Neural progenitor cell (in vitro differentiated cells): ENCODE measurements around the gene RAPGEF4. TPM values are rescaled to one million over a fixed set of nuclear protein-coding genes. Genes with fewer than 3 reads are reported as not detected.
A peak's percentile ranks its signal among the peaks of the same experiment; 100 is the strongest.

Experiments used
- DNase-seq: peaks from one replicate; pipeline ENCODE4 v3.0.0-alpha.2; 2016; ENCODE audit warnings: low spot score
- H2AFZ ChIP-seq: fragments of 200-600 bp; sonication (generic); replicated peaks from 2 replicates; pipeline ENCODE4 v1.6.1; 2016; ENCODE audit warnings: antibody characterized with exemption
- H3F3A ChIP-seq: fragments of 200-600 bp; sonication (generic); 2 replicates; pipeline ENCODE4 v1.6.1; 2016; ENCODE audit warnings: antibody characterized with exemption, low read depth
- H3K27ac ChIP-seq: fragments of 200-600 bp; sonication (generic); 2 replicates; pipeline ENCODE4 v1.5.1; 2016; ENCODE audit warnings: mild to moderate bottlenecking
- H3K27me3 ChIP-seq: fragments of 200-600 bp; sonication (generic); 2 replicates; pipeline ENCODE4 v1.6.1; 2016; ENCODE audit warnings: mild to moderate bottlenecking, moderate library complexity
- H3K36me3 ChIP-seq: fragments of 200-600 bp; sonication (generic); 2 replicates; pipeline ENCODE4 v1.5.1; 2016
- H3K4me1 ChIP-seq: fragments of 200-600 bp; sonication (generic); 2 replicates; pipeline ENCODE4 v1.6.1; 2016; ENCODE audit warnings: mixed run types
- H3K4me2 ChIP-seq: fragments of 200-600 bp; sonication (generic); 2 replicates; pipeline ENCODE4 v1.6.1; 2016
- H3K4me3 ChIP-seq: fragments of 200-600 bp; sonication (generic); 2 replicates; pipeline ENCODE4 v1.5.1; 2016
- H3K79me2 ChIP-seq: fragments of 200-600 bp; sonication (generic); 2 replicates; pipeline ENCODE4 v1.6.1; 2016; ENCODE audit warnings: low read depth
- H3K9ac ChIP-seq: fragments of 200-600 bp; sonication (generic); 2 replicates; pipeline ENCODE4 v1.6.1; 2016
- H3K9me3 ChIP-seq: fragments of 200-600 bp; sonication (generic); 2 replicates; pipeline ENCODE4 v1.5.1; 2016; ENCODE audit warnings: low read depth
- H4K20me1 ChIP-seq: fragments of 200-600 bp; sonication (generic); 2 replicates; pipeline ENCODE4 v1.6.1; 2016; ENCODE audit warnings: low read depth
- H3K27ac Mint-ChIP-seq: 3 replicates; pipeline ENCODE4 v1.8.0; 2021; ENCODE audit warnings: mixed read lengths
- H3K27me3 Mint-ChIP-seq: 2 replicates; pipeline ENCODE4 v1.8.0; 2022; ENCODE audit warnings: low read depth, mild to moderate bottlenecking, inconsistent platforms, moderate library complexity, mixed read lengths; ENCODE audit not compliant: insufficient read depth
- H3K36me3 Mint-ChIP-seq: 3 replicates; pipeline ENCODE4 v1.8.0; 2021; ENCODE audit warnings: mixed read lengths
- H3K4me1 Mint-ChIP-seq: 3 replicates; pipeline ENCODE4 v1.8.0; 2021; ENCODE audit warnings: mixed read lengths
- H3K4me3 Mint-ChIP-seq: 3 replicates; pipeline ENCODE4 v1.8.0; 2021; ENCODE audit warnings: mild to moderate bottlenecking, moderate library complexity, mixed read lengths
- H3K9me3 Mint-ChIP-seq: 3 replicates; pipeline ENCODE4 v1.8.0; 2020; ENCODE audit warnings: mixed read lengths
- CTCF ChIP-seq: fragments of 200-600 bp; sonication (generic); IDR thresholded peaks from 2 replicates; pipeline ENCODE4 v1.5.1; 2017; ENCODE audit warnings: antibody characterized with exemption, mild to moderate bottlenecking
- EZH2 ChIP-seq: fragments of 200-600 bp; sonication (generic); IDR thresholded peaks from 2 replicates; pipeline ENCODE4 v1.6.1; 2017; ENCODE audit warnings: antibody characterized with exemption, mild to moderate bottlenecking, moderate library complexity
- EZH2phosphoT487 ChIP-seq: fragments of 200-600 bp; sonication (generic); IDR thresholded peaks from 2 replicates; pipeline ENCODE4 v1.6.1; 2017; ENCODE audit warnings: antibody characterized with exemption
- total RNA-seq: library from RNA; depleted of rRNA; stranded (reverse); fragments of >200 nt; gene quantifications from 2 replicates; pipeline ENCODE4 v1.2.3, GENCODE V29; 2015; ENCODE audit warnings: low replicate concordance

RAPGEF4 gene
- total RNA-seq, 1 donor from 2014 or later, result 1.8 TPM

GRCh38 chr2:172938713-172939375 is 203.2 kb downstream of the RAPGEF4 start:
- Histone ChIP-seq H3K36me3 (no peaks in the 10 kb centered on the region), H3K9me3 (no peaks in the 10 kb centered on the region), H3K27me3 (no peaks in the 10 kb centered on the region), H3K9ac (no peak overlapping the region), H4K20me1 (no peaks in the 10 kb centered on the region), H3K4me3 (no peak overlapping the region), H3K4me1 (no peaks in the 10 kb centered on the region), H3K79me2 (no peaks in the 10 kb centered on the region), H3F3A (no peaks in the 10 kb centered on the region), H2AFZ (no peak overlapping the region), H3K4me2 (no peak overlapping the region), H3K27ac (no peak overlapping the region)
- no peak for DNase-seq
- Mint-ChIP-seq H3K27me3 (no peaks in the 10 kb centered on the region), H3K9me3 (no peaks in the 10 kb centered on the region), H3K4me1 (no peaks in the 10 kb centered on the region), H3K4me3 (no peak overlapping the region), H3K36me3 (no peaks in the 10 kb centered on the region), H3K27ac (no peak overlapping the region)
- no peak for TF ChIP-seq CTCF
- TF ChIP-seq EZH2phosphoT487, result no peak
- TF ChIP-seq EZH2, result no peak

GRCh38 chr2:172943539-172943938 is 207.9 kb downstream of the RAPGEF4 start:
- no peaks in the 10 kb centered on the region for H3K36me3 Mint-ChIP-seq
- H3K27me3 Mint-ChIP-seq, result peaks cover 2% of the 10 kb centered on the region
- H3K27ac Mint-ChIP-seq, result no peak overlapping the region
- H3K4me1 Mint-ChIP-seq, result no peaks in the 10 kb centered on the region
- H3K79me2 ChIP-seq, result no peaks in the 10 kb centered on the region
- no peak overlapping the region for H3K4me3 Mint-ChIP-seq
- no peaks in the 10 kb centered on the region for H3K27me3 ChIP-seq
- H3K4me2 ChIP-seq, result no peak overlapping the region
- H3K4me1 ChIP-seq, result no peaks in the 10 kb centered on the region
- H3K4me3 ChIP-seq, result no peak overlapping the region
- H3K27ac ChIP-seq, result no peak overlapping the region
- H3K36me3 ChIP-seq, result no peaks in the 10 kb centered on the region
- H3F3A ChIP-seq, result no peaks in the 10 kb centered on the region
- H2AFZ ChIP-seq, result no peak overlapping the region
- no peaks in the 10 kb centered on the region for H4K20me1 ChIP-seq
- TF ChIP-seq EZH2phosphoT487 (no peak), CTCF (no peak), EZH2 (no peak)
- no peaks in the 10 kb centered on the region for H3K9me3 Mint-ChIP-seq
- H3K9ac ChIP-seq, result no peak overlapping the region
- DNase-seq, result no peak
- no peaks in the 10 kb centered on the region for H3K9me3 ChIP-seq

- Histone ChIP-seq H3K79me2 (no peaks in the 10 kb centered on the region), H3K4me1 (no peaks in the 10 kb centered on the region), H3K27ac (no peak overlapping the region), H2AFZ (peak overlapping the region; percentile 61), H3F3A (no peaks in the 10 kb centered on the region), H3K9ac (no peak overlapping the region), H3K4me3 (no peak overlapping the region), H3K27me3 (no peaks in the 10 kb centered on the region), H3K36me3 (no peaks in the 10 kb centered on the region), H3K9me3 (no peaks in the 10 kb centered on the region), H4K20me1 (no peaks in the 10 kb centered on the region), H3K4me2 (no peak overlapping the region)
- Mint-ChIP-seq H3K4me3 (no peak overlapping the region), H3K36me3 (no peaks in the 10 kb centered on the region), H3K27me3 (peaks cover 2% of the 10 kb centered on the region), H3K9me3 (no peaks in the 10 kb centered on the region), H3K27ac (no peak overlapping the region), H3K4me1 (no peaks in the 10 kb centered on the region)
- TF ChIP-seq CTCF (no peak), EZH2 (no peak), EZH2phosphoT487 (no peak)
- no peak for DNase-seq
These were observed 208.6 kb downstream of the RAPGEF4 start for GRCh38 chr2:172944022-172944793.
